Measurements from ENCODE around the gene DLGAP4. TPM values are rescaled to one million over a fixed set of nuclear protein-coding genes. Genes with fewer than 3 reads are reported as not detected.

DLGAP4 gene
- total and polyA plus RNA-seq, 2 of the 13 experiments (the other 11 are each of a cell fraction or from before 2014, with no cell fraction given): 15.2 to 26.7 TPM

- ATAC-seq (no peak), DNase-seq (ENCODE audit: low spot score) (no peak), FAIRE-seq (no peak)
- Histone ChIP-seq H3K4me1 (ENCODE audit: insufficient read depth, low read length) (0 out of 2 replicates have a peak, but pooled peaks cover under 1% of the 10 kb centered on the region), H3K4me3 (replicated peaks in 1 of 3; ENCODE audit: insufficient read depth in 1 of 3, low read depth in 2 of 3, low read length in 3 of 3) (no peak overlapping the region), H3K27me3 (ENCODE audit: control insufficient read depth in 1 of 2, insufficient read depth in 2 of 2, low read length in 2 of 2) (peaks cover 0 to 48% of the 10 kb centered on the region in 2 experiments; a peak in 3 of 5 replicates), H4K20me1 (ENCODE audit: insufficient read depth, low read length) (no peaks in the 10 kb centered on the region; the same call in 1 of the 2 replicates), H3K27ac (ENCODE audit: extremely low read length, insufficient read depth, low read length) (no peak overlapping the region), H3K9me3 (ENCODE audit: low read length) (no peaks in the 10 kb centered on the region), H2AFZ (ENCODE audit: low read length) (no peak overlapping the region), H3K79me2 (ENCODE audit: insufficient read depth, low read length) (no peaks in the 10 kb centered on the region), H3K36me3 (replicated peaks in 1 of 2; ENCODE audit: control insufficient read depth in 1 of 2, insufficient read depth in 2 of 2, low read length in 2 of 2) (no peaks in the 10 kb centered on the region), H3K4me2 (ENCODE audit: low read depth, low read length) (no peak overlapping the region), H3K9ac (ENCODE audit: insufficient read depth, low read depth, low read length) (no peak overlapping the region)
- TF ChIP-seq ZNF672 (CRISPR knock-in tag; IDR thresholded peaks at IDR 0.05): no peak
- POLR2A ChIA-PET: no interaction called here
- in situ Hi-C loops (cut with HindIII; ENCODE audit: extremely low pct_ligation_motif_present, low pct_unique_long_range_greater_than_20kb) (no loop called here), intact Hi-C loops (cut with micrococcal nuclease; ENCODE audit: unreplicated experiment) (no loop called here)
- WGBS (ENCODE audit: low lambda C conversion rate): 33% methylated on average over 11 of the region's 11 CpGs
- no TSS peak for BruUV-seq (replicated peaks)
- CTCF ChIA-PET (ENCODE audit: low intra/inter-chr PET ratio, low total read pairs): no interaction called here
Measured at GRCh38 chr20:36404435-36404978, 98.4 kb downstream of the DLGAP4 start.

GRCh38 chr20:36405255-36405654 is 99.1 kb downstream of the DLGAP4 start:
- H3K9ac ChIP-seq (ENCODE audit: insufficient read depth, low read depth, low read length): no peak overlapping the region
- no peaks in the 10 kb centered on the region; the same call in 1 of the 2 replicates for H4K20me1 ChIP-seq (ENCODE audit: insufficient read depth, low read length)
- POLR2A ChIA-PET: no interaction called here
- FAIRE-seq: no peak
- in situ Hi-C loops (cut with HindIII; ENCODE audit: extremely low pct_ligation_motif_present, low pct_unique_long_range_greater_than_20kb) (no loop called here), intact Hi-C loops (cut with micrococcal nuclease; ENCODE audit: unreplicated experiment) (no loop called here)
- H3K9me3 ChIP-seq (ENCODE audit: low read length): no peaks in the 10 kb centered on the region
- H3K4me3 ChIP-seq (replicated peaks in 1 of 3; ENCODE audit: insufficient read depth in 1 of 3, low read depth in 2 of 3, low read length in 3 of 3): no peak overlapping the region
- BruUV-seq (replicated peaks): no TSS peak
- no peak overlapping the region for H3K4me2 ChIP-seq (ENCODE audit: low read depth, low read length)
- peaks cover 0 to 50% of the 10 kb centered on the region in 2 experiments; a peak in 3 of 5 replicates for H3K27me3 ChIP-seq (ENCODE audit: control insufficient read depth in 1 of 2, insufficient read depth in 2 of 2, low read length in 2 of 2)
- no peaks in the 10 kb centered on the region for H3K36me3 ChIP-seq (replicated peaks in 1 of 2; ENCODE audit: control insufficient read depth in 1 of 2, insufficient read depth in 2 of 2, low read length in 2 of 2)
- no peaks in the 10 kb centered on the region for H3K4me1 ChIP-seq (ENCODE audit: insufficient read depth, low read length)
- CTCF ChIA-PET (ENCODE audit: low intra/inter-chr PET ratio, low total read pairs): no interaction called here
- H3K27ac ChIP-seq (ENCODE audit: extremely low read length, insufficient read depth, low read length): no peak overlapping the region
- WGBS (ENCODE audit: low lambda C conversion rate): 38% methylated on average over 7 of the region's 7 CpGs
- ATAC-seq: no peak
- H2AFZ ChIP-seq (ENCODE audit: low read length): no peak overlapping the region
- H3K79me2 ChIP-seq (ENCODE audit: insufficient read depth, low read length): no peaks in the 10 kb centered on the region
- DNase-seq (ENCODE audit: low spot score): no peak
- TF ChIP-seq ZNF280D (CRISPR knock-in tag; IDR thresholded peaks at IDR 0.05) (no peak), ELF1 (CRISPR knock-in tag; IDR thresholded peaks at IDR 0.05) (no peak), REST (IDR thresholded peaks at IDR 0.05; ENCODE audit: borderline replicate concordance in 1 of 2, low read depth in 1 of 2, low read length in 2 of 2) (no peak), RXRB (CRISPR knock-in tag; IDR thresholded peaks at IDR 0.05; ENCODE audit: borderline replicate concordance) (no peak), ZBTB34 (CRISPR knock-in tag; IDR thresholded peaks at IDR 0.05) (no peak), ZNF207 (IDR thresholded peaks at IDR 0.05; ENCODE audit: borderline replicate concordance) (no peak), ZFP41 (CRISPR knock-in tag; IDR thresholded peaks at IDR 0.05; ENCODE audit: borderline replicate concordance) (no peak)

Measured in HepG2 (cell line).